Ishikawa (cell line): ENCODE data around the gene NEUROG3.

Experiments used
- CEBPB ChIP-seq: IDR thresholded peaks from 2 replicates; pipeline ENCODE4 v1.6.1; 2012
- CREB1 ChIP-seq: IDR thresholded peaks from 2 replicates; pipeline ENCODE4 v1.6.1; 2012; ENCODE audit warnings: low read depth
- EGR1 ChIP-seq: IDR thresholded peaks from 2 replicates; pipeline ENCODE4 v1.6.1; 2012
- EP300 ChIP-seq: IDR thresholded peaks from 2 replicates; pipeline ENCODE4 v1.6.1; 2012; ENCODE audit warnings: borderline replicate concordance
- FOXM1 ChIP-seq: IDR thresholded peaks from 2 replicates; pipeline ENCODE4 v1.6.1; 2012; ENCODE audit warnings: low read depth, borderline replicate concordance
- RAD21 ChIP-seq: IDR thresholded peaks from 2 replicates; pipeline ENCODE4 v1.6.1; 2012; ENCODE audit warnings: low read depth
- TAF1 ChIP-seq: IDR thresholded peaks from 2 replicates; pipeline ENCODE4 v1.6.1; 2012; ENCODE audit warnings: low read depth, mild to moderate bottlenecking
- TCF12 ChIP-seq: IDR thresholded peaks from 2 replicates; pipeline ENCODE4 v1.6.1; 2012; ENCODE audit warnings: low read depth
- TF ChIP-seq, protein P1 (sequence below): IDR thresholded peaks from 2 replicates; pipeline ENCODE4 v1.6.1; 2012; ENCODE audit warnings: low read depth, mild to moderate bottlenecking
- TF ChIP-seq, protein P2 (sequence below): IDR thresholded peaks from 2 replicates; pipeline ENCODE4 v1.6.1; 2012
- TF ChIP-seq, protein P3 (sequence below): IDR thresholded peaks from 2 replicates; pipeline ENCODE4 v1.6.1; 2012

DNA sequence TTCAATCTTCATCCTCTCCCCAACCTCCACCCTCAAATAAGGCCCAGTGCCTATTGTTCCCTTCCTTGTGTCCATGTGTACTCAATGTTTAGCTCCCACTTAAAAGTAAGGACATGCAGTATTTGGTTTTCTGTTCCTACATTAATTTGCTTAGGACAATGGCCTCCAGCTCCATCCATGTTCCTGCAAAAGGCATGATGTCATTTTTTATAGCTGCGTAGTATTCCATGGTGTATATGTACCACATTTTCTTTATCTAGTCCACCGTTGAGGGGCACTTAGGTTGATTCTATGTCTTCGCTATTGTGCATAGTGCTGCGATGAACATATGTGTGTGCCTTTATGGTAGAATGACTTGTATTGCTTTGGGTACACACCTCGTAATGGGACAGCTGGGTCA, 7.2 kb upstream of the NEUROG3 start:
- TF ChIP-seq, protein P1, sequence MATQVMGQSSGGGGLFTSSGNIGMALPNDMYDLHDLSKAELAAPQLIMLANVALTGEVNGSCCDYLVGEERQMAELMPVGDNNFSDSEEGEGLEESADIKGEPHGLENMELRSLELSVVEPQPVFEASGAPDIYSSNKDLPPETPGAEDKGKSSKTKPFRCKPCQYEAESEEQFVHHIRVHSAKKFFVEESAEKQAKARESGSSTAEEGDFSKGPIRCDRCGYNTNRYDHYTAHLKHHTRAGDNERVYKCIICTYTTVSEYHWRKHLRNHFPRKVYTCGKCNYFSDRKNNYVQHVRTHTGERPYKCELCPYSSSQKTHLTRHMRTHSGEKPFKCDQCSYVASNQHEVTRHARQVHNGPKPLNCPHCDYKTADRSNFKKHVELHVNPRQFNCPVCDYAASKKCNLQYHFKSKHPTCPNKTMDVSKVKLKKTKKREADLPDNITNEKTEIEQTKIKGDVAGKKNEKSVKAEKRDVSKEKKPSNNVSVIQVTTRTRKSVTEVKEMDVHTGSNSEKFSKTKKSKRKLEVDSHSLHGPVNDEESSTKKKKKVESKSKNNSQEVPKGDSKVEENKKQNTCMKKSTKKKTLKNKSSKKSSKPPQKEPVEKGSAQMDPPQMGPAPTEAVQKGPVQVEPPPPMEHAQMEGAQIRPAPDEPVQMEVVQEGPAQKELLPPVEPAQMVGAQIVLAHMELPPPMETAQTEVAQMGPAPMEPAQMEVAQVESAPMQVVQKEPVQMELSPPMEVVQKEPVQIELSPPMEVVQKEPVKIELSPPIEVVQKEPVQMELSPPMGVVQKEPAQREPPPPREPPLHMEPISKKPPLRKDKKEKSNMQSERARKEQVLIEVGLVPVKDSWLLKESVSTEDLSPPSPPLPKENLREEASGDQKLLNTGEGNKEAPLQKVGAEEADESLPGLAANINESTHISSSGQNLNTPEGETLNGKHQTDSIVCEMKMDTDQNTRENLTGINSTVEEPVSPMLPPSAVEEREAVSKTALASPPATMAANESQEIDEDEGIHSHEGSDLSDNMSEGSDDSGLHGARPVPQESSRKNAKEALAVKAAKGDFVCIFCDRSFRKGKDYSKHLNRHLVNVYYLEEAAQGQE: no peak
- TF ChIP-seq, protein P2, sequence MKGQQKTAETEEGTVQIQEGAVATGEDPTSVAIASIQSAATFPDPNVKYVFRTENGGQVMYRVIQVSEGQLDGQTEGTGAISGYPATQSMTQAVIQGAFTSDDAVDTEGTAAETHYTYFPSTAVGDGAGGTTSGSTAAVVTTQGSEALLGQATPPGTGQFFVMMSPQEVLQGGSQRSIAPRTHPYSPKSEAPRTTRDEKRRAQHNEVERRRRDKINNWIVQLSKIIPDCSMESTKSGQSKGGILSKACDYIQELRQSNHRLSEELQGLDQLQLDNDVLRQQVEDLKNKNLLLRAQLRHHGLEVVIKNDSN: no peak
- TF ChIP-seq CEBPB (no peak), RAD21 (no peak), TAF1 (no peak), CREB1 (no peak), TCF12 (no peak), FOXM1 (no peak), EGR1 (no peak), EP300 (no peak)
- TF ChIP-seq, protein P3, sequence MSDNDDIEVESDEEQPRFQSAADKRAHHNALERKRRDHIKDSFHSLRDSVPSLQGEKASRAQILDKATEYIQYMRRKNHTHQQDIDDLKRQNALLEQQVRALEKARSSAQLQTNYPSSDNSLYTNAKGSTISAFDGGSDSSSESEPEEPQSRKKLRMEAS: no peak
